Measurements from ENCODE around the gene COL15A1.

The COL15A1 gene

DNA sequence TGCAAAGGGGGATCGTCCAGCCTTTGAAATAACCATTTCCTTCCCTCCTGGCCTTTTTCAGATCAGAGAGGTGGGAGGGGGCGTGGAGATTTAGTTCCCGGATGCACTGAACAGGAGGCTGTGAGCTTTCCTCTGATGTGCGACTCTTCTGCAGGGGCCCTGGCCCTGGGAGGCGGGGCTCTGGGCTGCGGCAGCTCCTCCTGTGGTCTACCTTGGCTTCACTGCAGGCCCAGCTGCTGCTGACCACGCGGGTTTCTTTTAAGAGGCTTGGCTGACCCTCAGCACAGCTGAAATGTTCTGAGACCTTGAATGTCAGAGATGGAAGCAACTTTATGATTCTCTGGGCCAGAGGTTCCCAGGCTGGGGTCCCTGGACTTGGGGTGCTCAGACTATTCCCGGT lies 27.0 kb upstream of the COL15A1 start:
- no peak for DNase-seq (ENCODE audit: low read depth in 3 of 3)

- DNase-seq (ENCODE audit: low read depth in 3 of 3), result no peak
Observed at GRCh38 chr9:98917746-98918487, 25.8 kb upstream of the COL15A1 start.

DNA sequence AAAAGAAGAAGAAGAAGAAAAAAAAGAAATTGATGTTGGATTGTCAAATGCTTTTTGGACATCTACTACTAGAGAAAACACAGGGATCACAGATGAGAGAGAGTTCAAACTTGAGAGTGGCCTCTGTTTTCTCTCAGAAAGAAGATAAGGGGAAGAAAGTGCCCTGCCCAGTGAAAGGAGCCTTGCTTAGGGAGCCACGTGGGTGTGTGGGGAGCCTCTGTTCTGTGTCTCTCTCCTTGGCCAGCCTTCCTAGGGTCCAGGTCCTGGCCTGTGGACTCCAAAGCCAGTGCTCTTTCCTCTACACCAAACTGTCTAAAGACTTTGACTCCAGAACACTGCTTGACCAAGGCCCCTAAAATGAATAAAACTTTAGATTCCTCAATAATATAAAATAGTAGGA lies 22.0 kb upstream of the COL15A1 start:
- no peak for DNase-seq (ENCODE audit: low read depth in 3 of 3)

GRCh38 chr9:98922721-98923435 lies 20.8 kb upstream of the COL15A1 start:
- no peak for DNase-seq (ENCODE audit: low read depth in 3 of 3)

GRCh38 chr9:98923451-98924123 lies 20.1 kb upstream of the COL15A1 start:
- DNase-seq (ENCODE audit: low read depth in 3 of 3), result no peak

DNA sequence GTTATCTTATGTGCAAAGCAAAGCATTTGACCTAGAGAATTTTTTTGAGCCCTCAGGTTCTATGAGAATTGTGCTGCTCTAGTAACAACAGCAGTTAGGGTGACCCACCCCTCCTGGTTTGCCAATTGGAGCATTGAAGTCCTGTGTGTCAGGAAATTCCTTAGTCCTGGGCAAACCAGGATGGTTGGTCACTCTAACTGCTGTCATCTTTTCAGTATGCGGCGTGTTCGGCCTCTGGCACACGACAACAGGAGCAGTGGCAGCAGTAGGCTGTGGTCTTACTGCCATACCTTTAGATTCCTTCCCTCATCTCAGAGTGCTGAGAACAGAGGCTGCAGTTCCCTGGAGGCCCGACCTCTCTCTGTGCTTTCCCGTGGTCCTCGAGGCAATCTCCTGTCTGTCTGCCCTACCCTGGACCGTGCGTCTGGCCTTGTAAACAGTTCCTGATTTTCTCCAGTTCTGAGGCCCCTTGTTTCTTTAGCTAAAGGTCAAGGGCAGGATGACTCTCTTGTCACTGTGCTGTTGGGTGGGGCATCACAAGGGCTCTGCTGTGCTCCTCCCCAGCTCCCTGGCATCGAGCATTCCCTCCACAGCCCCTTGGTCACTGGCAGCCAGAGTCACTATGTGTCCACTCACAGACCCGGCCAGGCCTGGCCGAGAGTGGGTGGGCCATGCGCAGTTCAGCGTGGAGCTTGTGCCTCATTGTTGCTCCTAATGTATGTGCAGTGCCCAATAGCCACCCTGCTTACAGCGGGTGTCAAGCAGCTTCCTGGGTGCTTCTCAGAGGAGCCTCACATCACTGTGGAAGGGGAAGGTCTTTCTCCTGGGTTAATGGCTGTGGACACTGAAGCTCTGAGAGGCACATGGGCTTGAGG lies 18.5 kb upstream of the COL15A1 start:
- DNase-seq (ENCODE audit: low read depth in 3 of 3), result no peak

GRCh38 chr9:98925956-98926355 lies 17.8 kb upstream of the COL15A1 start:
- no peak for DNase-seq (ENCODE audit: low read depth in 3 of 3)

GRCh38 chr9:98927724-98928123 lies 16.0 kb upstream of the COL15A1 start:
- no peak for DNase-seq (ENCODE audit: low read depth in 3 of 3)

DNA sequence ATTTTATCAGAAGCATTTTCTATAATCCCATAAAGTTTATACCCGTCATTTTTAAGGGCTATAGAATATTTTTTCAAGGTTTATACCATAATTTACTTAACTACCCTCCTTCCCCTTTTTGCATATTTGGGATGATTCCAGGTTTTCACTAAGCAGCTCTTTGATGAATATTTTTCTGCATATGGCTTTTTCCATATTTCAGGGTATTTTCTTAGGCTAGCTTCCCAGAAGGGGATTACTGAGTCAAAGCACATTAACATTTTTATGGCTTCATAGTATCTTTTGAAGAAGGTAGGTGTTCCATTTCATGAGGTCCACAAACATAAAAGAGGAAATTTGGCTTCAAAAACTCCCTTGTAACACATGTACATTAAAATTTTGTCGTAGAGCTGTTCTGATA lies 14.6 kb upstream of the COL15A1 start:
- DNase-seq (ENCODE audit: low read depth in 3 of 3), result no peak

DNA sequence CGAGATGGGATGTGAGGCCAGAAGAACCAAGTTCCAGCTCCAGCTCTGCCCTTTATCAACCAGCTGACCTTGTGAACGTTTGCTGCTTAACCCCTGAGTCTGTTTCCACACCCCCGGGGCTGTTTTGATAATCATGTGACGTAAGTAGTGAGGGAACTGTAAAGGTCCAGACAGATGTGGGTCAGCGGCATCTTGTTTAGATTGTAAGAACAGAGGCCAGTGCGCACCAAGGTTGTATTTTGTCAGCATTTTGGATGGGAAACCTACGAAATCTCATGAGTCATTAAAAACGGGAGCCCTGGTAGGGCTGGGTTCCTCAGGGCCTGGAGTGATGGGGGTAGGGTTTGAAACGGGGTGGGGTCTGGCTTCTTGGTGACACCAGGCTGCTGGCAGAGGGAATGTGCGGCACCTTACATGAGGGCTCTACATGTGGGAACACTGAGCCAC lies 13.8 kb upstream of the COL15A1 start:
- DNase-seq (ENCODE audit: low read depth in 3 of 3), result no peak

- DNase-seq (ENCODE audit: low read depth in 3 of 3), result no peak
Observed at GRCh38 chr9:98930792-98931191, 12.9 kb upstream of the COL15A1 start.

DNA sequence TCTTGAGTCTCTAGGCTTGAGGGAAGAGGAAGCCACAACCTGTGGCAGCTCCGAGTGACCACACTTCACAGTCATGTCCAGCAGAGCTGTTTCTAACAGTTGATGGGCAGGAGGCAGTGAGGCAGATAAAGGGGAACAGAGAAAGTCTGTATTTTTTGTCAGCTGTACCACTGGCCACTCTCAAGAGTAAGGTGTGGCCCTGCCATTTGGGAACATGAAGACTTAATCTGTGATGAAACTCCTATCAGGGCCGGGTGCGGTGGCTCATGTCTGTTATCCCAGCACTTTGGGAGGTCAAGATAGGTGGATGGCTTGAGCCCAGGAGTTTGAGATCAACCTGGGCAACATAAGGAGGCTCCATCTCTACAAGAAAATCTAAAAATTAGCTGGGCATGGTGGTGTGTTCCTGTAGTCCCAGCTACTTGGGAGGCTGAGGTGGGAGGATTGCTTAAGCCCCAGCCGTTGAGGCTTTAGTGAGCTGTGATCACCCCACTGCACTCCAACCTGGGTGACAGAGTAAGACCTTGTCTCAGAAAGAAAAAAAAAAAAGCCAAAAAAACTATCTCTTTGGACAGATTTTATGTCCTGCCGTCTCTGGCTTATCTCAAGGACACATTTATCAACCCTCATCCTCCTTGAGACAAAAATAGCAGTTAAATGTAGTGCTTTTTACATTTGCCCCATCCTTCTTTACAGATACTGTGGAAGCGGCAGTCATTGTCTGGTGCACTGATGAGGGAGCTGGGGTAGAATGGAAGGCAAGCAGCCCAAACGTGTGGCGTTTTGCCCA lies 11.9 kb upstream of the COL15A1 start:
- no peak for DNase-seq (ENCODE audit: low read depth in 3 of 3)

GRCh38 chr9:98933185-98933584 lies 10.5 kb upstream of the COL15A1 start:
- DNase-seq (ENCODE audit: low read depth in 3 of 3), result no peak

DNA sequence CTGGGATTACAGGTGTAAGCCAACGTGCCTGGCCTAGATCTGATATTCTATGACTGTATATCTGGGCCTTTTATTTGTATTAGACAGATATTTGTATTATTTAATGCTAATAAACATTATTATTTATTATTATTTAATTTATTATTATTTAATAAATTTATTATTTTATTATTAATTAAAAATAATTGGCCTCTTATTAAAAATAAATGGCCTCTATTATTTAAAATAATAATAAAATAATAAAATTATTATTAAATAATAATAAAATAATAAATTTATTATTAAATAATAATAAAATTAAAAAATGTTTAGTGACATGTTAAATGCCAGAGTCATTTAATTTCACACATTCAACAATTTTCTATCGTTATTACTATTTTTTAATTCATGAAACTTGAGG lies 9.8 kb upstream of the COL15A1 start:
- DNase-seq (ENCODE audit: low read depth in 3 of 3), result no peak

GRCh38 chr9:98935071-98935505 lies 8.6 kb upstream of the COL15A1 start:
- DNase-seq (ENCODE audit: low read depth in 3 of 3), result no peak

DNA sequence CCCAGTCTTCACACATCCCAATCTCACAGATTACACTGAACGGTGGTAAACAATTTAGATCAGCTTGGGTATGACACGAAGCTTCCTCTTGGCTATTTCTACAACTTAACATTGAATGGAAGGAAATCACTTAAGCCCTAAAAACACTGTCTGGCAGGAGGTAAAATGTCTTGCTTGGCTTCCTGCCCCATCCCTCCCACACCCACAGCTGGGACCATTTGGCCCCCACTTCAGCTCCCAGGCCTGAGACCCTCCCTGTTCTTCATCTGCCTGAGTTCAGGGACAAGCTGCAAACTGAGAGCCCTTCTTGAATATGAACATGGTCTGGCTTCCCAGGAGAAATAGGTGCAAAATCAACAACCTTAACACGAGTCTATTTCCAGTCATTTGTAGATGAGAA lies 3.4 kb upstream of the COL15A1 start:
- DNase-seq (ENCODE audit: low read depth in 3 of 3), result no peak

DNA sequence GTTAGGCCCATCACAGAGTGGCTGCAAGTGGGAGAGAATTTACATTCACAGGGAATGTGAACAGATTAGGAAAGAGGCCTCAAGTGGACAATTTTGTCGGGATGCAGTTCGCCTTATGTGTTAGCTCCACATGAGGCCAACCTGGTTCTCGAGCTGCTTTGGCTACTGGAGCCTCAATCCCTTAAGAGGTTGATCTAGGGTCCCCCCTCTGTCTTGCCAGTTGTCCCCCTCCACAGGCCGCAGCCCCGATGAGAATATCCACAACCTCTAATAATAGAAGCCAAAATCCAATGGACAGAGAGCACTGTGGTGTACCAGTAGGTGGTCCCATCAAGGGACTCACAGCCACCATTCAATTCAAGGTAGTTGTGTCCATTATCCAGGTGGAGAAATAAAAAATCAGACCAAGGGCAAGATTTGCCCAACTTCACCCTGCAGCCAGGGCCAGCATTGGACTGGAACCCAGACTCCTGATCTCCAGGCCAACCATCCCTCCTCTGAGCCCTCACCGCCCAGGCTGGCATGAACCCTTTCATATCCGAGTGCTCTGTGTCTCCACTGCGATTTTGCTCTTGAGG lies 1.7 kb upstream of the COL15A1 start:
- no peak for DNase-seq (ENCODE audit: low read depth in 3 of 3)

- DNase-seq (ENCODE audit: low read depth in 3 of 3), result no peak
Observed at GRCh38 chr9:98942906-98943681, 613 bp upstream of the COL15A1 start.

DNA sequence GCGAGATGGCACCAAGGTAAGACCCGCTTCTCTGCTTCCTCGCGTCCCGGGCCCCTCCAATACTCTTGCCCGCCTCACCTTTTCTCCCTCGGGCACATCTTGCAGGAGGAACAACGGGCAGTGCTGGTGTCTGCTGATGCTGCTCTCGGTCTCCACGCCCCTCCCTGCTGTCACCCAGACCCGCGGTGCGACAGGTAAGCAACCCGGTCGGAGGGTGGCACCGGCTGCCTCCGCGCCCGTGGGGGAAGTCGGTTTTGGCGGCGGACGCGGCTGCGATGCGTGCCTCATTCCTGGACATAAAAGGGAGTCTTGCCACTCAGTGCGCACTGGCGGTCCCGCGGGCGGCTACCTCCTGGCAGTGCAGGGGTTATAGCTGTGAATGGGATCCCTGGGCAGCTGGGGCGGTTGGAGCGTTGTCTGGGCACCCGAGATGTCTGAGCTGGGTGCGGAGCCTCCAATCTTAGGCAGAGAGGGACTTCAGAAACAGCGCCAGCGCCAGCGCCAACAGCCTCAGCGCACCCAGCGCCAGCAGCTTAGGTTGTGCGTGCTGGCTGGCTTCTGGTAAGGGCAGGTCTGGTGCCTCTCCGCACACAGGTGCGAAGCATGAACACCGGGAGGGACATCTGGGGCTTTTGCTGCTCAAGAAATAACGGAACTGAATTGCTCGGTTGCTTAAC lies 488 bp downstream of the COL15A1 start:
- DNase-seq (ENCODE audit: low read depth in 3 of 3), result no peak

Measured in stimulated activated CD4-positive, alpha-beta T cell treated with anti-CD3 and anti-CD28 coated beads, TNF-alpha, amount 100 ng/mL, for 4 hours (primary cell).